DND-41 (cell line): ENCODE data around the gene IKBKE.

Experiments
- ATAC-seq: fragments of 200-7000 bp; cut with Tn5 transposase; 3 replicates; pipeline ENCODE4 v1.9.1; 2021; ENCODE audit warnings: low read depth; ENCODE audit not compliant: insufficient read depth
- DNase-seq: peaks from one replicate; pipeline ENCODE4 v3.0.0-alpha.2; 2020
- H2AFZ ChIP-seq: 2 replicates; pipeline ENCODE4 v1.6.0; 2012; ENCODE audit warnings: low read depth, low read length
- H3K27ac ChIP-seq: 2 replicates; pipeline ENCODE4 v1.5.1; 2012; ENCODE audit warnings: low read length, inconsistent platforms
- H3K27me3 ChIP-seq: fragments of 200-600 bp; sonication (generic); 2 replicates; pipeline ENCODE4 v1.6.0; 2012; ENCODE audit warnings: low read length, mild to moderate bottlenecking, inconsistent platforms; ENCODE audit not compliant: insufficient read depth, poor library complexity
- H3K36me3 ChIP-seq: 2 replicates; pipeline ENCODE4 v1.5.1; 2012; ENCODE audit warnings: low read length, inconsistent platforms; ENCODE audit not compliant: insufficient read depth
- H3K4me1 ChIP-seq: 2 replicates; pipeline ENCODE4 v1.5.1; 2012; ENCODE audit warnings: mild to moderate bottlenecking, low read length; ENCODE audit not compliant: insufficient read depth
- H3K4me2 ChIP-seq: 2 replicates; pipeline ENCODE4 v1.6.0; 2012; ENCODE audit warnings: mild to moderate bottlenecking, moderate library complexity, low read length, inconsistent platforms; ENCODE audit not compliant: insufficient read depth
- H3K4me3 ChIP-seq, 2 experiments: fragments of 200-600 bp in 1 of 2; shearing (Covaris generic) in 1 of 2; 2 replicates each; pipeline ENCODE4 v1.5.1; 2012 to 2016; ENCODE audit warnings: inconsistent platforms in 2 of 2, low read length in 2 of 2, mild to moderate bottlenecking in 2 of 2, low read depth in 1 of 2, moderate library complexity in 1 of 2
- H3K79me2 ChIP-seq: 2 replicates; pipeline ENCODE4 v1.6.0; 2012; ENCODE audit warnings: low read length, inconsistent platforms; ENCODE audit not compliant: insufficient read depth
- H3K9ac ChIP-seq: 2 replicates; pipeline ENCODE4 v1.6.0; 2012; ENCODE audit warnings: low read depth, mild to moderate bottlenecking, inconsistent platforms, low read length, moderate library complexity
- H3K9me3 ChIP-seq: 2 replicates; pipeline ENCODE4 v1.5.1; 2012; ENCODE audit warnings: low read length, moderate library complexity, mild to moderate bottlenecking, inconsistent platforms; ENCODE audit not compliant: insufficient read depth, severe bottlenecking
- H4K20me1 ChIP-seq: 2 replicates; pipeline ENCODE4 v1.6.0; 2012; ENCODE audit warnings: low read length; ENCODE audit not compliant: insufficient read depth
- CTCF ChIP-seq: IDR thresholded peaks from 2 replicates; pipeline ENCODE4 v1.5.1; 2012; ENCODE audit warnings: borderline replicate concordance, low read length, moderate library complexity, mild to moderate bottlenecking; ENCODE audit not compliant: poor library complexity, severe bottlenecking; ENCODE audit errors: extremely low read depth
- EZH2 ChIP-seq: IDR thresholded peaks from 3 replicates; pipeline ENCODE4 v1.6.1; 2012; ENCODE audit warnings: borderline replicate concordance, low read depth, mild to moderate bottlenecking, moderate library complexity, low read length, inconsistent platforms; ENCODE audit not compliant: severe bottlenecking

Gene IKBKE

GRCh38 chr1:206508130-206508889 is 38.0 kb downstream of the IKBKE start:
- Histone ChIP-seq H3K4me3 (no peak overlapping the region), H3K27me3 (peaks cover 4% of the 10 kb centered on the region), H3K9me3 (no peaks in the 10 kb centered on the region), H3K4me1 (no peaks in the 10 kb centered on the region), H3K36me3 (no peaks in the 10 kb centered on the region), H3K79me2 (no peaks in the 10 kb centered on the region), H3K4me2 (no peak overlapping the region), H3K27ac (no peak overlapping the region), H2AFZ (no peak overlapping the region), H3K9ac (no peak overlapping the region), H4K20me1 (0 out of 2 replicates have a peak, but pooled peaks cover 1% of the 10 kb centered on the region)
- no peak for TF ChIP-seq EZH2
- no peak for TF ChIP-seq CTCF
- no peak for DNase-seq
- ATAC-seq: no peak

GRCh38 chr1:206508956-206509355 is 38.7 kb downstream of the IKBKE start:
- H3K27ac ChIP-seq: no peak overlapping the region
- no peak overlapping the region for H3K4me3 ChIP-seq
- no peaks in the 10 kb centered on the region for H3K4me1 ChIP-seq
- H2AFZ ChIP-seq: no peak overlapping the region
- 0 out of 2 replicates have a peak, but pooled peaks cover 3% of the 10 kb centered on the region for H4K20me1 ChIP-seq
- H3K4me2 ChIP-seq: no peak overlapping the region
- H3K27me3 ChIP-seq: peaks cover 4% of the 10 kb centered on the region
- ATAC-seq (no peak), DNase-seq (no peak)
- H3K79me2 ChIP-seq: no peaks in the 10 kb centered on the region
- H3K9me3 ChIP-seq: no peaks in the 10 kb centered on the region
- TF ChIP-seq EZH2: no peak
- no peak for TF ChIP-seq CTCF
- no peak overlapping the region for H3K9ac ChIP-seq
- H3K36me3 ChIP-seq: no peaks in the 10 kb centered on the region

- 0 out of 2 replicates have a peak, but pooled peaks cover 3% of the 10 kb centered on the region for H4K20me1 ChIP-seq
- no peak overlapping the region for H3K27ac ChIP-seq
- H2AFZ ChIP-seq: no peak overlapping the region
- no peaks in the 10 kb centered on the region for H3K4me1 ChIP-seq
- no peaks in the 10 kb centered on the region for H3K79me2 ChIP-seq
- no peak for DNase-seq
- TF ChIP-seq EZH2: no peak
- no peak for TF ChIP-seq CTCF
- H3K9me3 ChIP-seq: no peaks in the 10 kb centered on the region
- no peaks in the 10 kb centered on the region for H3K36me3 ChIP-seq
- ATAC-seq: no peak
- H3K27me3 ChIP-seq: peaks cover 4% of the 10 kb centered on the region
- H3K4me2 ChIP-seq: no peak overlapping the region
- no peak overlapping the region for H3K9ac ChIP-seq
- H3K4me3 ChIP-seq: no peak overlapping the region
Measured at GRCh38 chr1:206509612-206510257, 39.5 kb downstream of the IKBKE start.
